Keratinocyte (primary cell): Measurements from ENCODE around the gene USP9X.

Source experiments
- CTCF ChIP-seq, 3 experiments: IDR thresholded peaks in 1 of 3; conservative IDR thresholded peaks in 1 of 3; optimal IDR thresholded peaks in 1 of 3; 2 replicates in 2 of 3; 3 replicates in 1 of 3; pipeline versions ENCODE3 to v1.5.1; 2011; ENCODE audit warnings: low read length in 3 of 3, mild to moderate bottlenecking in 3 of 3, moderate library complexity in 2 of 3, control low read depth in 1 of 3, inconsistent platforms in 1 of 3; ENCODE audit not compliant: insufficient read depth in 2 of 3; ENCODE audit errors: extremely low read depth in 1 of 3
- EZH2 ChIP-seq: IDR thresholded peaks from one replicate; pipeline ENCODE4 v1.6.1; 2012; ENCODE audit warnings: inconsistent platforms, mild to moderate bottlenecking, low read length, moderate library complexity

GRCh38 chrX:41192880-41193279 is 107.6 kb downstream of the USP9X start:
- TF ChIP-seq CTCF (optimal IDR thresholded peaks at IDR 0.05 in 1 of 3, IDR thresholded peaks at IDR 0.05 in 1 of 3, conservative IDR thresholded peaks at IDR 0.05 in 1 of 3; ENCODE audit: extremely low read depth in 1 of 3, insufficient read depth in 2 of 3, low read length in 3 of 3) (no peak), EZH2 (no peak)
